Measurements from ENCODE around the gene LDB2.

The LDB2 gene

GRCh38 chr4:16609170-16609758 is 289.2 kb downstream of the LDB2 start:
- in situ Hi-C loops (cut with MboI; ENCODE audit: low sequenced_read_pairs, unreplicated experiment), result no loop called here
- no peak for DNase-seq (ENCODE audit: low spot score)
- no peak for TF ChIP-seq CTCF (IDR thresholded peaks at IDR 0.05; ENCODE audit: borderline replicate concordance, control extremely low read depth, extremely low read depth, insufficient read depth, missing control alignments)

- no peak for DNase-seq (ENCODE audit: low spot score)
- in situ Hi-C loops (cut with MboI; ENCODE audit: low sequenced_read_pairs, unreplicated experiment), result no loop called here
- TF ChIP-seq CTCF (IDR thresholded peaks at IDR 0.05; ENCODE audit: borderline replicate concordance, control extremely low read depth, extremely low read depth, insufficient read depth, missing control alignments), result no peak
Measured at GRCh38 chr4:16608611-16609125, 289.8 kb downstream of the LDB2 start.

- no peak for TF ChIP-seq CTCF (IDR thresholded peaks at IDR 0.05; ENCODE audit: borderline replicate concordance, control extremely low read depth, extremely low read depth, insufficient read depth, missing control alignments)
- in situ Hi-C loops (cut with MboI; ENCODE audit: low sequenced_read_pairs, unreplicated experiment), result no loop called here
- no peak for DNase-seq (ENCODE audit: low spot score)
Measured at GRCh38 chr4:16608123-16608522, 290.3 kb downstream of the LDB2 start.

DNA sequence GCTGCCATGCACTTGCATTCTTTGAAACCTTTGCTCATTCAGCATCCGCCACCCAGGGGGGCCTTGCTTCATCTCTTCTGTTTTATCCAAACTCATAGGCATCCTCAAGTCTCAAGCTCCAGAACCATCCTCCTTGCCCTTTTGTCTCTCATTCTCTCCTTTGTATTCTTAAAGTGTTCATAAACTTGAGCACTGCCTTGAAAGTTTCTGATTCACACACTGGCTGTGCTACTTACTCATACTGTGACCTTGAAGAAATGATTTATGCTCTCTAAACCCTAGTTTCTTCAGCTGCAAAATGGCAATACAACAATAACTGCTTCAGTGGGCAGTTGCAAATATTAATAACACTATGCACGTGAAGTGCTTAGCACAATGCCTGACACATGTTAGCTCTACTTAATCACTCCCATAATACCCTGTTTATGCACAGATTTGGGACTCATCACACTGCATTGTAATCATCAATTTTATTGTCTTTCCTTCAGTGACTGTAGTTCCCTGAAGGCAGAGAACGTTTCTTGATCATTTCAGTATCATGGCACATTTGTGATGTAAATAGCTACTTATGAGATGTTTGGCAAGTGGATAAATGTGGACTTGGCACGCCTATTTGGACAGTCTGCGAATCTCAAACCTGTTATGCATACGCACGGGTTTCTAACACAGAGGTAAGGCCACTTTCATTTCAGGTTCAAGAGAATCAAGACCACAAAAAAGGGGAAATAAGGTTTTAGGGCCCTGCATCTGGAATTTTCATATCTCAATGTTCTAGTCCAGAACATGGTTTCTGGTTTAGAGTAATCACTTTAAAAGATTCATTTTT is 291.0 kb downstream of the LDB2 start:
- in situ Hi-C loops (cut with MboI; ENCODE audit: low sequenced_read_pairs, unreplicated experiment), result no loop called here
- no peak for TF ChIP-seq CTCF (IDR thresholded peaks at IDR 0.05; ENCODE audit: borderline replicate concordance, control extremely low read depth, extremely low read depth, insufficient read depth, missing control alignments)
- DNase-seq (ENCODE audit: low spot score), result no peak

DNA sequence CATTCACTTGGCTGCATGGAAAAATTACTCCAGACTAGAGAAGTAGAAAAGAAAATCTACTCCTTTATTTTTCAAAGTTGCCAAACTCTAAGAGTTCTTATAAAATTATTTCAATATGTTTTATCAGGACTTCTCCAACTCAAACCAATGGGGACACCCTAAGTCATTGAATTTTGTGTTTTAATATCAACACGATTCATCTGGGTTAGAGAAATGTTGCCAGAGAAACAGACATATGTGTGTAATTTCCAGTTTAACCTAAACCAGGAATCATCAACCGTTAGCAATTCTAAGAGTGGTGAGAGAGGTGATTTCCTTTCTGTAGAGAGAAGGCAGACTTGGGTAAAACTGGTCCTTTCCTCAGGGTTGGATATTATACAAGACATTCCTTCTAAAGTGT is 291.8 kb downstream of the LDB2 start:
- in situ Hi-C loops (cut with MboI; ENCODE audit: low sequenced_read_pairs, unreplicated experiment), result no loop called here

DNA sequence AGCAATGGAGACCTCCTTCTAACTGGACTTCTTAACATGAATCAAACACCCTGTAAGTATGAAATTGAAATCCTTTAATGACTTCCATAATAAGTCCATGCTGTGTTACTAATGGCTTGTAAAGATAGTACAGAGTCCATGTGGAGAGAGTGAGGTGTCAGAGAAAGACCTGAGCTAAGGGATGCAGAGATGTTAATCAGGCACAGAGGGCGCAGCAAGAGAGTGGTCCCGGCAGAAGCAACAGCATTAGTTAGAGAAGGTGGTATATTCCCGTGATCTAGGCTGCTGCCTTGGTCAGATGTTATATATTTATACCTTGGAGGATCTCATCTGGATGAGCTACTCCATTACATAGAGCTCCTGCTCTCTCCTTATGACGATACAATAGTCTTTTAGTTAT is 295.3 kb downstream of the LDB2 start:
- no peak for DNase-seq (ENCODE audit: low spot score)
- in situ Hi-C loops (cut with MboI; ENCODE audit: low sequenced_read_pairs, unreplicated experiment), result no loop called here
- no peak for TF ChIP-seq CTCF (IDR thresholded peaks at IDR 0.05; ENCODE audit: borderline replicate concordance, control extremely low read depth, extremely low read depth, insufficient read depth, missing control alignments)

More for the DNA sequence above, 291.8 kb downstream of the LDB2 start:
- no peak for TF ChIP-seq CTCF (IDR thresholded peaks at IDR 0.05; ENCODE audit: borderline replicate concordance, control extremely low read depth, extremely low read depth, insufficient read depth, missing control alignments)
- DNase-seq (ENCODE audit: low spot score), result no peak

Measured in GM13976 (cell line).